Measurements from ENCODE around the gene ABR. TPM values are rescaled to one million over a fixed set of nuclear protein-coding genes. Genes with fewer than 3 reads are reported as not detected.
"Not testable (repeated sequence)": the region's sequence is repeated elsewhere in the genome, so short reads cannot be mapped to it uniquely, and the experiment has no call there.

The ABR gene
- total RNA-seq, 1 donor from 2014 or later, result 134 TPM

GRCh38 chr17:1201132-1201702, 21.4 kb upstream of the ABR start:
- no peak for DNase-seq

- not testable (repeated sequence) for DNase-seq
Observed at GRCh38 chr17:1199271-1199743, 19.5 kb upstream of the ABR start.

- DNase-seq, result no peak
Observed at GRCh38 chr17:1197781-1198490, 18.2 kb upstream of the ABR start.

- DNase-seq, result no peak
Observed at GRCh38 chr17:1197379-1197778, 17.6 kb upstream of the ABR start.

GRCh38 chr17:1196946-1197345, 17.2 kb upstream of the ABR start:
- no peak for DNase-seq

- no peak for DNase-seq
Observed at GRCh38 chr17:1192911-1193699, 13.3 kb upstream of the ABR start.

GRCh38 chr17:1190751-1191331, 11.1 kb upstream of the ABR start:
- DNase-seq, result no peak

- no peak for DNase-seq
Observed at GRCh38 chr17:1188812-1189504, 9.2 kb upstream of the ABR start.

- DNase-seq, result peak; percentile 80
Observed at GRCh38 chr17:1186923-1187771, 7.4 kb upstream of the ABR start.

- no peak for DNase-seq
Observed at GRCh38 chr17:1186214-1186820, 6.5 kb upstream of the ABR start.

- DNase-seq, result no peak
Observed at GRCh38 chr17:1183171-1183873, 3.5 kb upstream of the ABR start.

GRCh38 chr17:1182811-1183170, 3.0 kb upstream of the ABR start:
- DNase-seq, result no peak

- DNase-seq, result no peak
Observed at GRCh38 chr17:1181753-1182137, 2.0 kb upstream of the ABR start.

GRCh38 chr17:1180958-1181752, 1.4 kb upstream of the ABR start:
- DNase-seq, result peak; percentile 75

- no peak for DNase-seq
Observed at GRCh38 chr17:1179112-1179817, 516 bp downstream of the ABR start.

GRCh38 chr17:1177016-1177700, 2.6 kb downstream of the ABR start:
- DNase-seq, result no peak

- no peak for DNase-seq
Observed at GRCh38 chr17:1174263-1174880, 5.4 kb downstream of the ABR start.
